H1 (cell line): ENCODE data around the gene ATP6V1F. TPM values are rescaled to one million over a fixed set of nuclear protein-coding genes. Genes with fewer than 3 reads are reported as not detected.

ENCODE experiments used
- CTCF ChIA-PET: fragments of 300-600 bp; sonication (Branson Sonifier 250); formaldehyde crosslinking; loops from one replicate; lab custom pipeline; 2021; ENCODE audit not compliant: partially characterized antibody; lab: Charles Lee
- POLR2A ChIA-PET: fragments of 300-600 bp; sonication (Branson Sonifier 250); formaldehyde crosslinking; loops from one replicate; lab custom pipeline; 2021; ENCODE audit warnings: inconsistent platforms; ENCODE audit not compliant: partially characterized antibody; lab: Charles Lee
- DNase-seq, 2 experiments: peaks; one replicate each; pipeline versions ENCODE4 v3.0.0 to v3.0.0-alpha.2; 2010 to 2022; ENCODE audit warnings: low spot score in 2 of 2, low read depth in 1 of 2, mixed read lengths in 1 of 2
- FAIRE-seq: peaks from 2 replicates; lab custom pipeline; 2011; peaks lifted over from hg19 to GRCh38; lab: Jason Lieb, UNC
- H2AFZ ChIP-seq: 2 replicates; pipeline ENCODE4 v1.8.1; 2012; ENCODE audit warnings: low read length, inconsistent platforms
- H2AK5ac ChIP-seq: 2 replicates; pipeline ENCODE4 v1.6.1; 2013; ENCODE audit warnings: low read depth, low read length
- H2BK120ac ChIP-seq: replicated peaks from 2 replicates; pipeline ENCODE3; 2013; ENCODE audit warnings: low read depth, low read length, inconsistent platforms
- H2BK12ac ChIP-seq: 2 replicates; pipeline ENCODE4 v1.6.1; 2013; ENCODE audit warnings: low read depth, low read length
- H2BK15ac ChIP-seq: 2 replicates; pipeline ENCODE4 v1.6.1; 2013; ENCODE audit warnings: low read length
- H2BK20ac ChIP-seq: 2 replicates; pipeline ENCODE4 v1.6.1; 2013; ENCODE audit warnings: low read length
- H2BK5ac ChIP-seq: 2 replicates; pipeline ENCODE4 v1.6.1; 2013; ENCODE audit warnings: low read depth, low read length
- H3K14ac ChIP-seq: 2 replicates; pipeline ENCODE4 v1.6.1; 2013; ENCODE audit warnings: inconsistent platforms; ENCODE audit not compliant: insufficient read length
- H3K18ac ChIP-seq: 2 replicates; pipeline ENCODE4 v1.6.1; 2013; ENCODE audit warnings: low read length; ENCODE audit errors: extremely low read depth
- H3K23ac ChIP-seq: 2 replicates; pipeline ENCODE4 v1.6.1; 2013; ENCODE audit warnings: inconsistent platforms; ENCODE audit not compliant: insufficient read length
- H3K23me2 ChIP-seq: 2 replicates; pipeline ENCODE4 v1.6.1; 2013; ENCODE audit warnings: low read depth, low read length
- H3K27ac ChIP-seq: 2 replicates; pipeline ENCODE4 v1.6.1; 2011; ENCODE audit warnings: low read depth, low read length, inconsistent platforms
- H3K27me3 ChIP-seq, 4 experiments: replicated peaks in 1 of 4; 1 replicate in 1 of 4; 2 replicates in 3 of 4; pipeline versions ENCODE4 v1.6.1 to v1.8.1; 2011 to 2013; ENCODE audit warnings: low read length in 3 of 4, mild to moderate bottlenecking in 3 of 4, inconsistent platforms in 2 of 4, mixed read lengths in 2 of 4, moderate library complexity in 1 of 4; ENCODE audit not compliant: control insufficient read depth in 3 of 4, insufficient read depth in 3 of 4; ENCODE audit errors: extremely low read depth in 1 of 4
- H3K36me3 ChIP-seq, 4 experiments: 2 replicates each; pipeline versions ENCODE4 v1.6.1 to v1.8.1; 2011 to 2013; ENCODE audit warnings: mild to moderate bottlenecking in 4 of 4, low read length in 3 of 4, moderate library complexity in 2 of 4, control low read depth in 1 of 4, inconsistent platforms in 1 of 4; ENCODE audit not compliant: insufficient read depth in 4 of 4, control insufficient read depth in 2 of 4
- H3K4ac ChIP-seq: replicated peaks from 2 replicates; pipeline ENCODE3; 2013; ENCODE audit warnings: low read length, low read depth, mixed read lengths, inconsistent platforms; ENCODE audit not compliant: insufficient read length
- H3K4me1 ChIP-seq, 4 experiments: replicated peaks in 1 of 4; 1 replicate in 1 of 4; 2 replicates in 3 of 4; pipeline versions ENCODE4 v1.6.1 to v1.8.1; 2011 to 2013; ENCODE audit warnings: low read length in 3 of 4, inconsistent platforms in 2 of 4, mixed read lengths in 1 of 4; ENCODE audit not compliant: insufficient read depth in 4 of 4, control insufficient read depth in 3 of 4
- H3K4me2 ChIP-seq, 2 experiments: 2 replicates each; pipeline versions ENCODE4 v1.6.1 to v1.8.1; 2011 to 2013; ENCODE audit warnings: low read depth in 2 of 2, low read length in 2 of 2, control low read depth in 1 of 2, inconsistent platforms in 1 of 2, mild to moderate bottlenecking in 1 of 2; ENCODE audit not compliant: insufficient read depth in 1 of 2
- H3K4me3 ChIP-seq, 4 experiments: fragments of 200-600, 300-600 bp in 1 of 4; sonication (generic), shearing (Covaris generic), sonication (Bioruptor Twin) in 1 of 4; 2 replicates each; pipeline versions ENCODE4 v1.5.1 to v1.8.1; 2011 to 2016; ENCODE audit warnings: low read length in 4 of 4, low read depth in 3 of 4, control low read depth in 2 of 4, inconsistent platforms in 2 of 4, mild to moderate bottlenecking in 2 of 4, mixed read lengths in 1 of 4, moderate library complexity in 1 of 4; ENCODE audit not compliant: insufficient read depth in 2 of 4; ENCODE audit errors: extremely low read depth in 1 of 4
- H3K56ac ChIP-seq: replicated peaks from 2 replicates; pipeline ENCODE3; 2013; ENCODE audit warnings: low read depth, mild to moderate bottlenecking, mixed read lengths, low read length, inconsistent platforms; ENCODE audit not compliant: insufficient read length
- H3K79me1 ChIP-seq: 2 replicates; pipeline ENCODE4 v1.6.1; 2013; ENCODE audit warnings: low read depth, low read length, control low read depth
- H3K79me2 ChIP-seq, 2 experiments: 2 replicates each; pipeline versions ENCODE4 v1.6.1 to v1.8.1; 2012 to 2013; ENCODE audit warnings: low read length in 2 of 2, mild to moderate bottlenecking in 2 of 2, inconsistent platforms in 1 of 2; ENCODE audit not compliant: insufficient read depth in 2 of 2, control insufficient read depth in 1 of 2
- H3K9ac ChIP-seq, 4 experiments: replicated peaks in 1 of 4; 1 replicate in 1 of 4; 2 replicates in 3 of 4; pipeline versions ENCODE4 v1.6.1 to v1.8.1; 2011 to 2013; ENCODE audit warnings: low read depth in 3 of 4, low read length in 3 of 4, control low read depth in 2 of 4, mild to moderate bottlenecking in 2 of 4, moderate library complexity in 2 of 4, inconsistent platforms in 1 of 4; ENCODE audit errors: extremely low read depth in 1 of 4
- H3K9me3 ChIP-seq, 2 experiments: 2 replicates each; pipeline versions ENCODE4 v1.6.1 to v1.8.1; 2012 to 2013; ENCODE audit warnings: mild to moderate bottlenecking in 2 of 2, moderate library complexity in 2 of 2, control low read depth in 1 of 2, inconsistent platforms in 1 of 2, low read depth in 1 of 2, low read length in 1 of 2, mixed read lengths in 1 of 2; ENCODE audit not compliant: insufficient read depth in 2 of 2
- H4K20me1 ChIP-seq, 2 experiments: replicated peaks in 1 of 2; 2 replicates each; pipeline versions ENCODE3 to v1.8.1; 2011 to 2013; ENCODE audit warnings: inconsistent platforms in 2 of 2, low read length in 2 of 2, mild to moderate bottlenecking in 1 of 2; ENCODE audit not compliant: insufficient read depth in 2 of 2, control insufficient read depth in 1 of 2
- H4K5ac ChIP-seq: 2 replicates; pipeline ENCODE4 v1.6.1; 2013; ENCODE audit warnings: low read length, low read depth, mixed read lengths, inconsistent platforms; ENCODE audit not compliant: insufficient read length
- H4K8ac ChIP-seq: 2 replicates; pipeline ENCODE4 v1.8.0; 2013; ENCODE audit warnings: mild to moderate bottlenecking, moderate library complexity, low read length, inconsistent platforms; ENCODE audit not compliant: insufficient read depth; ENCODE audit errors: extremely low read depth
- H4K91ac ChIP-seq: replicated peaks from 2 replicates; pipeline ENCODE3; 2013; ENCODE audit warnings: low read length, mixed read lengths, inconsistent platforms; ENCODE audit not compliant: insufficient read length
- CBX8 ChIP-seq: fragments of 300-800, 300-1000 bp; sonication (generic); IDR thresholded peaks from 2 replicates; pipeline ENCODE4 v1.7.1; 2016; ENCODE audit warnings: low read depth, low read length, borderline replicate concordance
- WGBS, 2 experiments: shearing (Covaris generic) in 1 of 2; methylation state at CpG; one replicate each; pipeline versions ENCODE4 v1.1.6 to v1.1.7; 2013 to 2015; ENCODE audit warnings: low lambda C conversion rate in 2 of 2, mixed read lengths in 2 of 2, inconsistent platforms in 1 of 2, low coverage in 1 of 2, missing lambda C conversion rate in 1 of 2; ENCODE audit not compliant: insufficient replicate concordance in 2 of 2, insufficient coverage in 1 of 2, insufficient read length in 1 of 2; ENCODE audit errors: extremely low coverage in 1 of 2, missing lambda C conversion rate in 1 of 2; 5-methylcytosine and 5-hydroxymethylcytosine counted together
- polyA plus RNA-seq, 7 experiments: library from polyadenylated mRNA; depleted of rRNA in 3 of 7; stranded (reverse) in 5 of 7; unstranded in 2 of 7; fragments of >200 nt in 5 of 7; fragments of 200-250 nt in 2 of 7; gene quantifications; 1 replicate in 5 of 7; 2 replicates in 1 of 7; 4 replicates in 1 of 7; pipeline versions ENCODE4 v1.2.1 to v1.2.3, GENCODE V29; 2011 to 2013; ENCODE audit warnings: missing spikeins in 2 of 7, mixed read lengths in 2 of 7
- total RNA-seq: library from RNA; stranded (reverse); fragmentation: NEBNext Ultra II Directional; extraction: Animal tissue kit (Norgen Biotek cat#: 25700); gene quantifications from 2 replicates; pipeline ENCODE4 v1.2.1, GENCODE V29; 2021

ATP6V1F gene
- total and polyA plus RNA-seq, 2 of the 8 experiments (the other 6 are each of a cell fraction or from before 2014, with no cell fraction given): 104 to 318 TPM

- H2AFZ ChIP-seq: no peak overlapping the region
- no peak for TF ChIP-seq CBX8
These were observed 29.8 kb upstream of the ATP6V1F start for GRCh38 chr7:128832880-128833147.

More at GRCh38 chr7:128832880-128833147, 29.8 kb upstream of the ATP6V1F start:
- Histone ChIP-seq H4K91ac (peak overlapping the region; percentile 63), H3K4me3 (peak overlapping the region; percentile 17 to 66 (median 48)), H3K4ac (peak overlapping the region; percentile 40), H3K4me1 (peaks cover 3 to 44% (median 31%) of the 10 kb centered on the region in 4 experiments), H3K9ac (no peak overlapping the region), H4K8ac (no peak overlapping the region), H3K9me3 (no peaks in the 10 kb centered on the region), H2AK5ac (no peak overlapping the region), H4K20me1 (no peaks in the 10 kb centered on the region), H2BK5ac (peak overlapping the region; percentile 71; the same call in 1 of the 2 replicates), H3K14ac (no peak overlapping the region), H3K23me2 (peaks cover 24% of the 10 kb centered on the region), H2BK15ac (0 out of 2 replicates have a peak overlapping the region, but pooled peaks have one; percentile 53), H3K56ac (no peak overlapping the region), H3K79me1 (no peaks in the 10 kb centered on the region), H3K36me3 (no peaks in the 10 kb centered on the region), H3K27ac (no peak overlapping the region), H3K18ac (peak overlapping the region; percentile 86), H3K23ac (no peak overlapping the region), H3K27me3 (peaks cover 8 to 27% (median 27%) of the 10 kb centered on the region in 4 experiments; a peak in 6 of 7 replicates), H3K4me2 (peak overlapping the region; percentile 99 to 100), H2BK120ac (no peak overlapping the region), H3K79me2 (no peaks in the 10 kb centered on the region), H4K5ac (no peak overlapping the region), H2BK12ac (peak overlapping the region; percentile 71; the same call in 1 of the 2 replicates), H2BK20ac (no peak overlapping the region; the same call in 1 of the 2 replicates)
- no peak for FAIRE-seq
- ChIA-PET POLR2A (interaction anchor here (0.6 to 5.7 kb wide), 12 partner anchors 8 to 95 kb away, joined by 3 to 31 read pairs (median 4); partner anchors contain the start of genes ATP6V1F and KCP), CTCF (interaction anchor here (0.6 to 7.6 kb wide), 13 partner anchors 10 to 970 kb away, joined by 3 to 71 read pairs (median 6); partner anchors contain the start of gene ATP6V1F)
- no peak for DNase-seq
- WGBS, 2 experiments: 19% methylated on average over 2 of the region's 2 CpGs; no CpG with 5 or more reads in 1 of the 2 experiments
